Brain microvascular endothelial cell (primary cell): ENCODE data around the gene TEKT1.
A peak's percentile ranks its signal among the peaks of the same experiment; 100 is the strongest.

Experiments
- DNase-seq: peaks from one replicate; pipeline ENCODE4 v3.0.0-alpha.2; 2020
- H3K27ac ChIP-seq: fragments of 250-450 bp; sonication (Bioruptor Pico); 2 replicates; pipeline ENCODE4 v1.5.1; 2020; ENCODE audit warnings: mild to moderate bottlenecking, moderate library complexity
- H3K27me3 ChIP-seq: fragments of 250-450 bp; sonication (Bioruptor Pico); replicated peaks from 2 replicates; pipeline ENCODE4 v1.5.1; 2020; ENCODE audit warnings: mild to moderate bottlenecking
- H3K36me3 ChIP-seq: fragments of 250-450 bp; sonication (Bioruptor Pico); replicated peaks from 2 replicates; pipeline ENCODE4 v1.5.1; 2020; ENCODE audit warnings: mild to moderate bottlenecking
- H3K4me3 ChIP-seq: 2 replicates; pipeline ENCODE4 v1.5.1; 2011; ENCODE audit warnings: low read depth, mild to moderate bottlenecking, control low read depth, low read length, moderate library complexity
- CTCF ChIP-seq: IDR thresholded peaks from 2 replicates; pipeline ENCODE4 v1.5.1; 2011; ENCODE audit warnings: low read depth, mild to moderate bottlenecking, moderate library complexity, low read length, control low read depth, inconsistent platforms; ENCODE audit errors: missing control alignments
- in situ Hi-C: cut with HindIII; loops from 2 replicates; pipeline ENCODE4 v1.10.0; 2017; ENCODE audit warnings: low sequenced_read_pairs, low pct_ligation_motif_present

The TEKT1 gene

DNA sequence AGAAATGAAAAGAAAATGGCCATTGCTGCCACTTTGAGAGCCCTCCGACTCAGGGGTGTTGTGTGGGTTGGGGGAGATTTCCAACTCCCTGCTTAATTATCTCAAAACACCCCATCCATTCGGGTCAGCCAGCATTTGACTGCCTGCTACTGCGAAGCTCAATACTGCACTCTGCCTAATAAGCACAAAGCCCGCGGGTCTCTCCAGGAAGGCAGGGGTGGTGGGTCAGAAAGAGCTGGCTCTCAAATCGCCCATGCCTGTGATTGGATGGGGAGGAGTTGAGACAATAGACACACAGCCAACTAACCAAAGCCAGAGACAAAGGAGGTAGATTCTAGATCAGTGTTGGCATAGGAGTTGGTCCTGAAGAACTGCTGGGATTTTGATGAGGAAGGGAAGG, 78.0 kb downstream of the TEKT1 start:
- TF ChIP-seq CTCF = no peak
- Histone ChIP-seq H3K27ac (peak overlapping the region; percentile 99), H3K36me3 (no peaks in the 10 kb centered on the region), H3K4me3 (no peak overlapping the region), H3K27me3 (no peaks in the 10 kb centered on the region)
- in situ Hi-C loops = no loop called here
- no peak for DNase-seq

DNA sequence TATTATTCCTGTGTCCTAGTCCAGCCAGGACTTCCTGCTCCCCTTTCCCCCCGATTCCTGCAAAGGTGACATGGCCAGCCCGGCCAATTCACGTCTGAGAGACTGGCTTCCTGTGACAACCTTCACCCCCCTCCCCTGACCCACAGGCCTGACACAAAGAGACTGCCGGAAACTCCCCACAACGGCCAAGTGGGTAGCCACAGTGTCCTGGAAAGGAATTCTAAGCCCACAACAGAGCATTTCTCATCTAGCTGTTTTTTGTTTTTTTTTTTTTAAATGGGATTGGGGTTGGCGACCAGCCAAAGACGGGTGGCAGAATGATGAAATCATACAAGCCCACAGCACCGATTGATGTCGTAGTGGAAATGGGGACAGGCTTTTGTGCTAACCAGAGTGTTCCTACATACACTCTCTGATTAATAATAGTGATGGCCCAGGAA, 78.5 kb downstream of the TEKT1 start:
- in situ Hi-C loops = no loop called here
- no peaks in the 10 kb centered on the region for H3K27me3 ChIP-seq
- H3K36me3 ChIP-seq = no peaks in the 10 kb centered on the region
- no peak for TF ChIP-seq CTCF
- H3K4me3 ChIP-seq = peak overlapping the region; percentile 17
- H3K27ac ChIP-seq = peak overlapping the region; percentile 99
- peak; percentile 85 for DNase-seq

GRCh38 chr17:6752068-6752909, 79.2 kb downstream of the TEKT1 start:
- in situ Hi-C loops = no loop called here
- peak; percentile 99 for DNase-seq
- no peak overlapping the region for H3K4me3 ChIP-seq
- H3K27ac ChIP-seq = peak overlapping the region; percentile 99
- no peaks in the 10 kb centered on the region for H3K27me3 ChIP-seq
- TF ChIP-seq CTCF = peak; percentile 8
- H3K36me3 ChIP-seq = no peaks in the 10 kb centered on the region

GRCh38 chr17:6749519-6749918, 82.0 kb downstream of the TEKT1 start:
- Histone ChIP-seq H3K27me3 (no peaks in the 10 kb centered on the region), H3K36me3 (no peaks in the 10 kb centered on the region), H3K27ac (no peak overlapping the region), H3K4me3 (no peak overlapping the region)
- in situ Hi-C loops = no loop called here
- DNase-seq = no peak
- peak; percentile 41 for TF ChIP-seq CTCF

DNA sequence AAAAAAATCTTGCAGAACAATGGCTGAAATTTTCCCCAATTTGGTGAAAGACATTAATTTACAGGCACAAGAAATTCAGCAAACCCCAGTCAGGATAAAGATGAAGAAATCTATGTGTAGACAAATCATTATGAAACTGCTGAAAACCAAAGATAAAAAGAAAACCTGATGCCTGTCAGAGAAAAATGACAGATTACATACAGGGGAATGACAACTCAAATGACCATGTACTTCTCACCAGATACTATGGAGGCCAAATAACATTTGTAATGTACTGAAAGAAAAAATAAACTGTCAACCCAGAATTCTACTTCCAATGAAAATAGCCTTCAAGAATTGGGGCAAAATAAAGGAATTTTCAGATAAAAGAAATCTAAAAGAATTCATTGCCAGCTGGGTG, 82.9 kb downstream of the TEKT1 start:
- DNase-seq = no peak
- H3K36me3 ChIP-seq = no peaks in the 10 kb centered on the region
- H3K27me3 ChIP-seq = no peaks in the 10 kb centered on the region
- in situ Hi-C loops = no loop called here
- TF ChIP-seq CTCF = no peak
- no peak overlapping the region for H3K27ac ChIP-seq
- no peak overlapping the region for H3K4me3 ChIP-seq
